Activated naive CD4-positive, alpha-beta T cell treated with anti-CD3 and anti-CD28 coated beads, Interleukin-2, amount 50 U/mL, for 24 hours (primary cell): ENCODE measurements around the gene BCAT1.

Experiments used
- H3K27ac Mint-ChIP-seq: one replicate; pipeline ENCODE4 v1.8.0; 2021; ENCODE audit warnings: mild to moderate bottlenecking, mixed read lengths
- H3K27me3 Mint-ChIP-seq: one replicate; pipeline ENCODE4 v1.8.0; 2021; ENCODE audit warnings: mixed read lengths
- H3K36me3 Mint-ChIP-seq: one replicate; pipeline ENCODE4 v1.8.0; 2021; ENCODE audit warnings: mixed read lengths
- H3K4me1 Mint-ChIP-seq: one replicate; pipeline ENCODE4 v1.8.0; 2021; ENCODE audit warnings: mixed read lengths
- H3K4me3 Mint-ChIP-seq: one replicate; pipeline ENCODE4 v1.8.0; 2021; ENCODE audit warnings: mild to moderate bottlenecking, mixed read lengths
- H3K9me3 Mint-ChIP-seq: one replicate; pipeline ENCODE4 v1.8.0; 2021; ENCODE audit warnings: mixed read lengths

BCAT1 gene, protein sequence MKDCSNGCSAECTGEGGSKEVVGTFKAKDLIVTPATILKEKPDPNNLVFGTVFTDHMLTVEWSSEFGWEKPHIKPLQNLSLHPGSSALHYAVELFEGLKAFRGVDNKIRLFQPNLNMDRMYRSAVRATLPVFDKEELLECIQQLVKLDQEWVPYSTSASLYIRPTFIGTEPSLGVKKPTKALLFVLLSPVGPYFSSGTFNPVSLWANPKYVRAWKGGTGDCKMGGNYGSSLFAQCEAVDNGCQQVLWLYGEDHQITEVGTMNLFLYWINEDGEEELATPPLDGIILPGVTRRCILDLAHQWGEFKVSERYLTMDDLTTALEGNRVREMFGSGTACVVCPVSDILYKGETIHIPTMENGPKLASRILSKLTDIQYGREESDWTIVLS

GRCh38 chr12:24948757-24949722, at the start of gene BCAT1:
Gene BCAT1, minus strand, starts transcription at chr12:24949101. Its CDS starts 169 bp downstream, at chr12:24948932.
- Mint-ChIP-seq H3K27me3 (peaks cover 34% of the 10 kb centered on the region), H3K27ac (peak within 1 kb of the TSS; percentile 95), H3K4me3 (peak within 1 kb of the TSS; percentile 89), H3K9me3 (peaks cover 6% of the 10 kb centered on the region), H3K36me3 (no peaks in the 10 kb centered on the region), H3K4me1 (peaks cover 37% of the 10 kb centered on the region)

DNA sequence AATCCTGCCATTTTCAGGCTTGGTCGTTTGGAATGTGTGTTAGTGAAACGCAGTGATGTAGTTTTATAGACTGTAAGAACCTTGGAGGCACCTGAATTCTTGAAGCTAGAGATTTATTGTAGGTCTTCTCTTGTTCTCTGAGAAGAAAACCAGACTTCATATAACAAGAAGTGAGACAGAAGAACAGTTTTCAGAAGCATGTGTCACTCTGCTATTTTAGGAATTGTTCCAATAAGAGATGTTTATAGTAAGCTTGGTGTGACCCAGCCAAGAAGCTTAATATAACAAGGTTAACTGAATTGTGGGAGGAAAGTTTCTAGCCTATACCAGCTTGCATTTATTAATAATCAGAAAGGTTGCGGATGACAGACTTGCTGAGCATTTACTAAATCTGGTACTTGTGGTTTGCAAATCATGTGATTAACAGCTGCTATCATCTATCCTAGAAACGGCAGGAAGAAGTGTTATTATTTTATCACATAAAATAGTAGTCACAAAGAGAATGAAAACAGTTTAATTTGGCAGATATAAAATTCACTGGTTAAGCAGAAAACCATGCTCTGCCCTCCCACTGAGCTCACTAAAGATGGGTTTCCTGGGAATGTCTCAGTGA, 49.2 kb upstream of the BCAT1 start:
- no peak overlapping the region for H3K27ac Mint-ChIP-seq
- no peaks in the 10 kb centered on the region for H3K36me3 Mint-ChIP-seq
- no peaks in the 10 kb centered on the region for H3K9me3 Mint-ChIP-seq
- H3K4me3 Mint-ChIP-seq, result no peak overlapping the region
- H3K4me1 Mint-ChIP-seq, result peaks cover 14% of the 10 kb centered on the region
- no peaks in the 10 kb centered on the region for H3K27me3 Mint-ChIP-seq

DNA sequence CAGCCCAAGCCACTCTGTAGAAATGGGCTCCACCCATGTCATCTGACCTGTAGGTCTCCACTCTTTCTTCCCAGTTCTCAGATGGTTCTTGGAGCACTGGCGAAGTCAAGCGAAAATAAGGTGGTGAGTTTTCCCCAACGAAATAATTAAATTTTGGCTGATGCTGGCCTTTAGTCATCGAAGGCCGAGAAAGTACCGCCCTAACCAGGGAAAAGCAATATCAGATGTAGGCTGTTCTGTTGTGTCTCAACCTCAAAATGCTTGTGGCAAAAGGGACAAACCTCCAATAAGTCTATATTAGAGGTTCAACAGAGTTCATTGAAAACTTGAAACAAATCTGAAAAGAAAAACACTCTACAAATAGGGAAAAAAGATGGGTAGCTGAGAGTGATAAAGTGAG, 48.6 kb upstream of the BCAT1 start:
- H3K4me1 Mint-ChIP-seq, result peaks cover 14% of the 10 kb centered on the region
- H3K36me3 Mint-ChIP-seq, result no peaks in the 10 kb centered on the region
- peak overlapping the region; percentile 41 for H3K27ac Mint-ChIP-seq
- H3K9me3 Mint-ChIP-seq, result no peaks in the 10 kb centered on the region
- H3K27me3 Mint-ChIP-seq, result no peaks in the 10 kb centered on the region
- H3K4me3 Mint-ChIP-seq, result no peak overlapping the region

- Mint-ChIP-seq H3K36me3 (no peaks in the 10 kb centered on the region), H3K27ac (no peak overlapping the region), H3K27me3 (no peaks in the 10 kb centered on the region), H3K9me3 (no peaks in the 10 kb centered on the region), H3K4me1 (peaks cover 14% of the 10 kb centered on the region), H3K4me3 (no peak overlapping the region)
These were observed 47.9 kb upstream of the BCAT1 start for GRCh38 chr12:24996820-24997219.

GRCh38 chr12:24996102-24996797, 47.3 kb upstream of the BCAT1 start:
- Mint-ChIP-seq H3K9me3 (no peaks in the 10 kb centered on the region), H3K4me1 (peaks cover 14% of the 10 kb centered on the region), H3K4me3 (no peak overlapping the region), H3K27me3 (no peaks in the 10 kb centered on the region), H3K36me3 (no peaks in the 10 kb centered on the region), H3K27ac (no peak overlapping the region)

DNA sequence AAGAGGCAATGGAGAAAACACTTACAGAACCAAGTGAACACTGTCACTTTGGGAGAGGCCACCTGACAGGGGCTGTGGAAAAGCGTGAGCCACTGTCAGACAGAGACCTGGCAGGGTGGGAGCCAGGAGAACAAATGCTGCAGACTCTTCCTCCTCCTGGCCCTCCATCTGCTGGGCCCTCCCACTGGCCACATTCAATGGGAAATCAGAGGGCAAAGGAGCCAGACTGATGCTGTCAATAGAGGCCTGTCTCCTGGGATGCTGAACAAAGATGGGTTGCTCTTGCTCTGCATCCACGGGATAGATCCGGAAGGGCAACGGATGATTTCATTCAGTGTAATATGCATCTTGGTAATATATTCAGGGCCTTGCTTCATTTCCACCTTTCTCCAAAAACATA, 44.9 kb upstream of the BCAT1 start:
- Mint-ChIP-seq H3K27ac (no peak overlapping the region), H3K4me1 (peaks cover 14% of the 10 kb centered on the region), H3K9me3 (no peaks in the 10 kb centered on the region), H3K4me3 (no peak overlapping the region), H3K36me3 (no peaks in the 10 kb centered on the region), H3K27me3 (no peaks in the 10 kb centered on the region)

DNA sequence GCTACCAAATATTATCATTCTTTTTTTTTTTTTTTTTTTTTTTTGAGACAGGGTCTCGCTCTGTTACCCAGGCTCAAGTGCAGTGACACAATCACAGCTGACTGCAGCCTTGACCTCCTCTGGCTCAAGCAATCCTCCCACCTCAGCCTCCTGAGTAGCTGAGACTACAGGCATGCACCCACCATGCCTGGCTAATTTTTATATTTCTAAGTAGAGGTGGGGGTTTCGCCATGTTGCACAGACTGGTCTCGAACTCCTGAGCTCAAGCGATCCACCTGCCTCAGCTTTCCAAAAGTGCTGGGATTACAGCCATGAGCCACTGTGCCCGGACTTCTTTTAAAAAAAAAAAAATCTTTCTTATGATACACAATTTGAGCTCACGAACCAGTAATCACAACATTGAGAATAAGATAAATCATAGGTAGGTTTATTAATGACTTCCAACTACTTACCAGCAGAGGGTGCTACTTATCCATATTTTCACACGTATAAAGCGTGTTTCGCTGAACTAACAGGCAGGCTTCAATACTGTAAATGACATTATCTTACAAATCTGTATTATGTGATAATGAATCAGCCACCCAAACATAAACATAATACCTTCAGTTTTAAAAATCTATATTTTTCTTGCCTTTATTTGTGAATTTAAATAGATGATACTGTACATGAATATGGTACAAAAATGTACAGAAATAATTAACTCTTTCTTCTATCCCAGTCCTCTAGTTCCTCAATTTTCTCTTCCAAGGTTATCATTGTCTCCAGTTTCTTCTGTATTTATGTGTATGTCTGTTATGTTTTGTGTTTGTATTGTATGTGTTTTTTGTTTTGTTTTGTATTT, 42.5 kb upstream of the BCAT1 start:
- H3K36me3 Mint-ChIP-seq, result no peaks in the 10 kb centered on the region

DNA sequence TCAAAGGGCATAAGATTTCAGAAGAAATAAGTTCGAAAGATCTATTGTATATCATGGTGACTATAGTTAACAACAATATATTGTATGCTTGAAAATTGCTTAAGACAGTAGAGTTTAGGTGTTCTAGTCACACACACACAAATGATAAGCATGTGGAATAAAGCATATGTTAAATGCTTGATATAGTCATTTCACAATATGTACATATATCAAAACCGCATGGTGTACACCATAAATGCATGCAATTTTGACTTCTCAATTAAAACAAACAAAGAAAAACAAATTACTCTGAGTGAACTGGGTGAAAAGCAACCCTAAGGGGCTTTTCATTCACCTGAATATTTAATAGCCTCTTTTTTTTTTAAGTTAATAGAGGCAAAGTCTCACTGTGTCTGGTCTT, 40.3 kb upstream of the BCAT1 start:
- Mint-ChIP-seq H3K9me3 (no peaks in the 10 kb centered on the region), H3K27me3 (peaks cover 3% of the 10 kb centered on the region), H3K4me3 (no peak overlapping the region), H3K27ac (no peak overlapping the region), H3K36me3 (no peaks in the 10 kb centered on the region), H3K4me1 (no peaks in the 10 kb centered on the region)

More for the DNA sequence above, 42.5 kb upstream of the BCAT1 start:
- Mint-ChIP-seq H3K27ac (peak overlapping the region; percentile 19), H3K4me1 (no peaks in the 10 kb centered on the region), H3K4me3 (no peak overlapping the region), H3K9me3 (no peaks in the 10 kb centered on the region), H3K27me3 (peaks cover 3% of the 10 kb centered on the region)

- Mint-ChIP-seq H3K27me3 (no peaks in the 10 kb centered on the region), H3K27ac (no peak overlapping the region), H3K4me3 (no peak overlapping the region), H3K4me1 (no peaks in the 10 kb centered on the region), H3K36me3 (peaks cover 2% of the 10 kb centered on the region), H3K9me3 (peaks cover 4% of the 10 kb centered on the region)
These were observed 33.3 kb upstream of the BCAT1 start for GRCh38 chr12:24982250-24982649.

GRCh38 chr12:24979976-24980730, 31.3 kb upstream of the BCAT1 start:
- Mint-ChIP-seq H3K4me1 (no peaks in the 10 kb centered on the region), H3K9me3 (peaks cover 4% of the 10 kb centered on the region), H3K36me3 (peaks cover 2% of the 10 kb centered on the region), H3K27me3 (no peaks in the 10 kb centered on the region), H3K27ac (no peak overlapping the region), H3K4me3 (no peak overlapping the region)

DNA sequence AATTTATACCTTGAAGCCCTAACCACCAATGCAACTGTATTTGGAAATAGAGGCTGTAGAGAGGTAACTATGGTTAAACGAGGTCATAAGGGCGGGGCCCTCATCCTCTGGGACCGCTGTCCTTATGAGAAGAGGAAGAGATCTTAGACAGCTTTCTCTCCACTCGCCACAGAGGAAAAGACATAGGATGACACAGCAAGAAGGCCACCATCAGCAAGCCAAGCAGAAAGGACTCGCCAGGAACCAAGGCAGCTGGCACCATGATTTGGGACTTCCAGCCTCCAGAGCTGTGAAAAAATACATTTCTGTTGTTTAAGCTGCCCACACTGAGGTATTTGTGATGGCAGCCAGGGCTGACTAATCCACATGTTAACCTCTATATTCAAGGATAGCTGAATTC, 30.4 kb upstream of the BCAT1 start:
- no peaks in the 10 kb centered on the region for H3K27me3 Mint-ChIP-seq
- H3K4me1 Mint-ChIP-seq, result no peaks in the 10 kb centered on the region
- no peak overlapping the region for H3K27ac Mint-ChIP-seq
- no peak overlapping the region for H3K4me3 Mint-ChIP-seq
- H3K9me3 Mint-ChIP-seq, result peaks cover 4% of the 10 kb centered on the region
- peaks cover 2% of the 10 kb centered on the region for H3K36me3 Mint-ChIP-seq

DNA sequence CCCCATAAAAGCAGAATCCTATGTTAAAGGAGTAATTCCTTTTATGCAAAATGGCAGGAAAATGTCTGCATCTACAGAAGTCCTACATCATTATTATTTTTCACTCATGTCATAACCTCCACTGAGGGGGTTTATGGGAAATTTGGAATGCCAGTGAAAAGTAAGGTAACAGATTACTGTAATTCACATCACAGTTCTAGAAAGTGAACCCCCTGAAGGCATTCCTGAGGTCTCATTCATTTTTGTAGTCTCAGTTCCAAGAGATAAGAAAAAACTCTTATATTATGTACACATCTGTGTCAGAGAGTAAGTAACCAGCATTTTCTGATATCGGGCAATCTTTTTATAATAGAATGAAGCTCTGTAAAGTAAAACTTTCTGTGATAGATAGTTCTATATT, 28.8 kb upstream of the BCAT1 start:
- no peaks in the 10 kb centered on the region for H3K27me3 Mint-ChIP-seq
- no peaks in the 10 kb centered on the region for H3K36me3 Mint-ChIP-seq
- no peaks in the 10 kb centered on the region for H3K4me1 Mint-ChIP-seq
- H3K4me3 Mint-ChIP-seq, result no peak overlapping the region
- H3K9me3 Mint-ChIP-seq, result no peaks in the 10 kb centered on the region
- no peak overlapping the region for H3K27ac Mint-ChIP-seq

DNA sequence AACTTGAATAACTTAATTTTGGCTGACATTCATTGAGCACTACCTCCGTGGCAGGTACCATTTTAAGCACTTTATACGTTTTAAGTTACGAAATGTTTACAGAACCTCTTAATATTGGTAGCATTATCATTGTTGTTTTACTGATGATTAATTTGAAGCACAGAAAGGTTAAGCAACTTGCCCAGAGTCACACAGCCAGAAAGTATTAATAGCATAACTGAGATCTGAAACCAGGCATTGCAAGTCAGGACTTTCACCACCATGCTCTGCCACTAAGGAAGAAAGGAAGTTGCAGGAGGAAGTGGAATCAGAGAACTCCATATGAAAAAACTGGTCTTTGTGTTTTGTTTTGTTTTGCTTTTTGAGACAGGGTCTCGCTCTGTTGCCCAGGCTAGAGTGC, 28.2 kb upstream of the BCAT1 start:
- Mint-ChIP-seq H3K27me3 (no peaks in the 10 kb centered on the region), H3K9me3 (no peaks in the 10 kb centered on the region), H3K4me3 (no peak overlapping the region), H3K36me3 (no peaks in the 10 kb centered on the region), H3K4me1 (no peaks in the 10 kb centered on the region), H3K27ac (no peak overlapping the region)

DNA sequence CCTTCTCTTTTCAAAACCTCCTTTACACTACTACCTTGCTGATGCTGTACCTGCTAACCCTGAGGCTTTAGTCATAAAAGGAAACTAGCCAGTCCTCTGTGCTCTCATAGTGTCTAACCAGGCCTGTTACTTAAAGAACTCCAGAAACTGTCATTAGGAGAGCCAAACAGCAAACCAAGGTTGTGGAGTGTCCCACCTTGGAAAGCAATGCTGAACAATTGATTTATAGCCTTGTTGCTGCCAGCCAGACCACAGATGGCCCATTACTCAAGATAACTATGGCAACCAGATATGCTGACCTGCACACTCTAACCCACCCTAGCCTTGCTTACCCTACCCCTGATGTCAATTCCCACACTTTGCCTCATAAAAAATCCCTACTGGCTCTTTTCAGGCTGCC, 26.5 kb upstream of the BCAT1 start:
- no peak overlapping the region for H3K27ac Mint-ChIP-seq
- H3K9me3 Mint-ChIP-seq, result no peaks in the 10 kb centered on the region
- no peak overlapping the region for H3K4me3 Mint-ChIP-seq
- H3K4me1 Mint-ChIP-seq, result no peaks in the 10 kb centered on the region
- H3K27me3 Mint-ChIP-seq, result no peaks in the 10 kb centered on the region
- no peaks in the 10 kb centered on the region for H3K36me3 Mint-ChIP-seq
